ENCODE data around the gene FEZ2. TPM values are rescaled to one million over a fixed set of nuclear protein-coding genes. Genes with fewer than 3 reads are reported as not detected.

FEZ2 gene
- total RNA-seq, 2 donors from 2014 or later, result 63.6 to 83.3 TPM

DNA sequence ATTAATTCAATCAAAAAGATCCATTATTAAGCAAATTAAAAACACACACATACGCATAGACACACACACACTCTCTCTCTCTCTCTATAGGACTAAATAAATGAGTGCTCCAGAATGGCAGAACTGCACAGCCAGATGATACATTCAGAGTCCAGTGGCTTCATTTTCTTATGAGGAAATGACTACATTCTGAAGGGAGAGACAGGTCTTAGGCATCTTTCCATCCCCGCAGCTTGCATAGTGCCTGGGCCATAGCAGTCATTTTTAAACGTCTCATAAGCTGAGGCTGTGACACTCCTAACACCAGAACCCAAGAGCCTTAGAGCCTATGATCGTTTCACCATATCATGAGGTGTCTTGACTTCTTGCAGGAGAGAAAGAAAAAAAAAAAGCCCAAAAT lies 31.1 kb downstream of the FEZ2 start:
- no peak for DNase-seq (ENCODE audit: low spot score)
- intact Hi-C loops (cut with DNase I), result no loop called here

DNA sequence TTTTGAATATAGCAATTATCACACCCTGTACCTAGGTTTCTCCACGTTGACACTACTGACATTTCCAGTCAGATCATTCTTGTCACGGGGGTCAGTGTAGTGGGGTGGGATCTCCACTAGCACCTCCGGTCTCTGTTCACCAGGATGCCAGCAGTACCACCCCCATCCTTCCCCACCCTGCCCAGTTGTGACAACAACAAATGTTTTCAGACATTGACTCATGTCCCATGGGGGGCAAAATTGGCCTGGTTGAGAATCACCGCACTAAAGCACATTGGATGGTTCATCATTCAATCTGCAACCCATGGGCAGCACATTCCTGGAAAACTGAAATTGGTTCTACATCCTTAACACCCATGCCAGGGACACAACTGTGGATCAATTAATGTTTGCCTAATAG lies 32.3 kb downstream of the FEZ2 start:
- intact Hi-C loops (cut with DNase I), result no loop called here

DNA sequence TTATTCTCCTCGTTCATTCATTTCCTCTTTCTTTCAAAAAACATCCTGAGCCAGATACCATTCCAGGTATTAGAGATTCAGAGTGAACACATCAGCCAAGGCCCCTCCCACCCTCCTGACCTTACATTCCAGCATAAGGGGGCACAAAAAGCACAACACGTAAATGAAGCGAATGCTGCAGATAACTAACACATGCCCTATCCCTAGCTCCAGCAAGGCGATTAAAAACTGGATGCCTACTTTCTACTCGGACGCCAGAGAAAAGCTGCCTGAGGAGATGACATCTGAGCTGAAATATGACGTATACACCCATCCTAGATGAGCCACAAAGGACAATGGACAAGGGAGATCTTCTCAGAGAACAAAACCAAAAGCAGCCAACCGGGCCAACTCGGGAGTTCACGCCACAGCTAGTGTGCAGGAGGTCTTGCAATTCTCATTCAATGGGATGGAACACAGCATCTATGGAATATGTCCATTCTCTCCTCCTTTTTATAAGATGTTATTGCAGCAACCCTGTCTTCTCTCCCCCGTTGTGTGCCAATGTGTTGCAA lies 33.5 kb downstream of the FEZ2 start:
- intact Hi-C loops (cut with DNase I), result no loop called here
- peak; percentile 45 for DNase-seq (ENCODE audit: low spot score)

More for the DNA sequence above, 32.3 kb downstream of the FEZ2 start:
- peak; percentile 61 for DNase-seq (ENCODE audit: low spot score)

DNA sequence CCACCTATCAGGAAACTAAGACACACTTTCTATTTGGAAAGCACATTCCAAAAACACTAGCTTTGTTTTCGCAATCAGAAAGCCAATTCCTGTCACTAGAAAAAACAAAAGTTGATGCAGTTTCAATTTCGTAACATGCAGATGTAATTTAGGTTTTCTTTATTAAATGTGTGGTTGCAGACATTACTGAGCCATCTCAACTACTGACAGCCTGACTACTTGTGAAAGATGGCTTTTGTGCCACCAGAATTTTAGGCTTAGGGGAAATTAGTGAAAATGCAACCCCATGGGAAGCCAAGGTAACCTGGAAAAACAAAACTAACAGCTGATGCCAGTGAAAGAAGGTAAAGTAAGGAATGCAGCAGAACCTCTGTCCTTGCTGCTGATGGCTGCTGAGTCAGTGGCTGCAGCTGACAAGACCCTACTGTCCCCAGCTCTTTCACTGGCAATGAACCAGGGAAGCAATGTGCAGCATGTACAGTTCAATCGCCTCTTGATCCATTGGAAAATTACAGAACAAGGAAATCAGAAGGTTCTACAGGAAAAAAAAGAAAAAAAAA lies 34.9 kb downstream of the FEZ2 start:
- intact Hi-C loops (cut with DNase I), result no loop called here
- no peak for DNase-seq (ENCODE audit: low spot score)

DNA sequence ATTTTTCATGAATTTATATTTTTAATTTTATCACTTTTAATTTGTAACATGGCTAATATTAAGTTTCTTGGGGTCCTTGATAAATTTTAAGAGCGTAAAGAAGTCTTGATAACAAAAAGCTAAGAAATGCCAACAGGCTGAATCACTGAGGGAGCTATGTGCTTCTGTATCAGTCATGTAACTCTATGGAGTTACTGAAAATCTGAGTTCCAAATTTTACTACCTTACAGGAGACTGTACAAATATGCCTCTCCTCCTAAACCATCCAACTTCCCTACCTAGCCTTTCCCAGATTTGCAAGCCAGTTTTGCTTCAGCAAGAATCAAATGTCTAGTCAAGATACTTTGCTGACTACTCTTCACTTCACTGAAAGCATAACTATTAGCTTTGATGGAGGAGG lies 35.7 kb downstream of the FEZ2 start:
- intact Hi-C loops (cut with DNase I), result no loop called here
- no peak for DNase-seq (ENCODE audit: low spot score)

DNA sequence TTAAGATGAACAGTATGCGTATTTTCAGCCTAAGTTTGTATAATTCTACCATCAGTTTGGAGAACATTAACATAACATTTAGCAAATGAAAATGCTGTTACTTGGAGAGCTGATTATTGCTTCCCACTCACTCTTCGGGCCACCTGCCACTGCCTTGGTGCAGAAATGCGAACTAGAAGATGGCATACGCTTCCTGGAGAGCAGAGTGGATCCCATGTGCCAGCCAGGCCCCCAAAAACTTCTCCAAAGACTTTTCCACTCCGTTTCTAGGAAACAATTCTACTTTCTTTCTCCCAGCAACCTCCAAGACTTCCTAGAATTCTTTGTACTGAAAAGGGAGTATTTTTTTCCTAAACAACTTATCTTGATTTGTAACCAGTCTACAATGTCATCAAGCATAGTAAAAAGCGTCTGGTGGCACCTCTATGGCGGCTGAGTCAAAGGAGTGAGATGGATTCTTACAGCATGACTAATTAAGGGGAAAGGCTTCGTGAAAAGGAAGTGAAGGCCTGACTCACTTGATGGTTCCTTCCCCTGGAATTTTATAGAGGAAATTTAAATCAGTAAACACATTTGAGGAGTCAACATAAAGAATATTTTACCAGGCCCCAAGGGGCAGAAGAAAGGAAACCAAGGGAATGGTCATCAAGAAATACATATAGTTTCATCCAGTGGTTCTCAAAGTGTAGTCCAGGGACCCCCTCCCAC lies 36.6 kb downstream of the FEZ2 start:
- no peak for DNase-seq (ENCODE audit: low spot score)
- intact Hi-C loops (cut with DNase I), result no loop called here

DNA sequence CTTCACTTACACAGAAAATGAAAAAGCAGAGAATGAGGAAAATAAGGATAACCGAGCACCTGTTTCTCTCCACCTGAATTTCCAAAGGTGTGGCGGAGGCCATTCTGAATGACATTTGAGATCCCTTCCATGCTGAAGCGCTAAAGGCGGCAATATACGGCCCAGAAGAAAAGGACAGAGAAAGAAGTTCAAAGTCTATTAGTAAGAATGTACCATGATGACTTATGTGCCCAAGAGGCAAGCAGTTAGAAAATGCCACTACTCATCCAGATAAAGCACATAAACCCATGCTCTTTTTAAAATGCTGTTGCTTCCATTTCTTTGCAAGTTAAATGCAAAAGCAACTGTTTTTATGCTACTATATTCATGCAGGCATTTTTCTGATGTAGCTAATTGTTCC lies 37.2 kb downstream of the FEZ2 start:
- intact Hi-C loops (cut with DNase I), result no loop called here
- DNase-seq (ENCODE audit: low spot score), result no peak

DNA sequence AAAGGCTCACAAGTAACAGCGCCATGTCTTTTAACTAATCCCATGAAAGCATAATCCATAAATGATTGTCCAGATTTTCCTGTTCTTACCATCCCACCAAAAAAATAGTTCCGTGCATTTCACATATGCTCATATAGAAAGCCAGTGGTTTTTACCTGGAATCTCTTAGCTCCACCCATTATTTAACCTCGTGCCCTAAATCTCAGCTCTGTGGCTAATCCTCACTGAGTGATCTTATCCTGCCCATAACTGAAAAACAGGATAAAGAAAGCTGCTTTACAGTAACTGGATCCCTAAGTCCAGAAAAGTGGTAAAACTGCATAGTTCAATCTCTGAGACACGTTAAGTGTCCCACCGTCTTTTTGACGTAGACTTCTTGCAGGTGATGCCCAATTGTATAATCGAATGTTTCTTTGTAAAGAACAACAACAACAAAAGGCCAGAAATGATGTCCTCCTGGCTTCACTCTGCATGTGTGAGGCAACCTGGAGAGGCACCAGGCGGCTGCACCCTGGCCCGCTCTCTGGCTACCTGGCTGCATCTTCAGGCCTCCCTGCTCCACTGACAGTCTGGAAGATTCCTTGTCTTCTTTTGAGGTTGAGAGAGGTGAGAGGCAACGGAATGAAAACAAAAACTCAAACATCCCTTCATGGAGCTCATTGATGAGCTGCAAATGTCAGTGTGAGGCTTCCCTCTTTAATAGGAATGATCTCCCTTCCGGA lies 38.6 kb downstream of the FEZ2 start:
- intact Hi-C loops (cut with DNase I), result no loop called here
- no peak for DNase-seq (ENCODE audit: low spot score)

DNA sequence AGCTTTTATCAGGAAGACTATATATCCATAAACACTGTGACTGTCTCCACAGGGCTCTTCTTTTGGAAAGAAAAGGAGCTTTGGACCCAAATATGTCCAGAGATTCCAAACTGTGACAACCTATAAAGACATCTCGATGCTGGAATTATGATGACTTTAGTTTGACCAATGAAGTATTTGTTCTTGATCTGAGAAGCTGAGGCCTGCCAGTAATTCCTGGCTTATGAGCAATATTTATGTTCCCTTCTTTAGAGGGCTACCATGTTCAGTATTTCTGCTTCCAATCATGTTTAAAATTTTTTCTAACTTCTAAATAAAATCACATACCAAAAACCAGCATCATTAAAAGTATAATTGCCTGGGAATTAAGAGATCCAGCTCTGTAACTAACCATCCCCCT lies 41.1 kb downstream of the FEZ2 start:
- intact Hi-C loops (cut with DNase I), result no loop called here

DNA sequence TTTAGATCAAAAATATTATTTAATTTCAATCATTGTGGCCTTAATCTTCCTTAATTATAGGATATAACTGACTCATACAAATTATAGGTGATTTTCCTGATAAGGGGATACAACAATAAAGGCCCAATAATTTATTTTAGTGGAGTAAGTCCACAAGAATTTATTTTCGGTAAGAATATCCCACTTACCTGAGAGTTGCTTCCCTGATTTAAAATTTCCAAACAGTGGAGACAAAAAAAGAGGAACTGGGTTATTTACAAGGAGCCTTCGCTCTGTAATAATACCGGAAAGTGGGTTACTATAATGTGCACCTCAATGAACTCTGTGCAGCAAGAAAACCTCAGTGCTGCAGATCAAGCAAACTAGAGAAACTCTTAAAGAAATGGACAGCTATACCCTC lies 42.2 kb downstream of the FEZ2 start:
- intact Hi-C loops (cut with DNase I), result no loop called here
- DNase-seq (ENCODE audit: low spot score), result no peak

More for the DNA sequence above, 41.1 kb downstream of the FEZ2 start:
- no peak for DNase-seq (ENCODE audit: low spot score)

DNA sequence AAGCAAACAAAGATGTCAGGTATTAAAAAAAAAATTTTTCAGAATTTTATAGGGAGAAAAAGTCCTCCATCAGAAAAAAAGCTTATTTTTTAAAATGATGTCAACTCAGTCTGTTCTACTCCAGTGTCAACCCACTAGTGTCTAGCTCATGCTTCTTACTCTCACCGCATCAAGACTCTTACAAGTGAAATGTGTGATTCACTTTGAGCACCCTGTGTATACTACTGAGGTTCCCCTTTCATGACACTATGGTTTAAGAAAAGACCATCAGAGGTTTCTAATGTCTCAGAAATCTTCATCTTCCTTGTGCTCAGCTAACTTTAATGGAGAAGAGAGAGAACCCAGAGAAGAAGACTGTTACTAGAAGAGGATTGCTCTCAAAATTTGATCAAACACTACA lies 43.4 kb downstream of the FEZ2 start:
- no peak for DNase-seq (ENCODE audit: low spot score)
- intact Hi-C loops (cut with DNase I), result no loop called here

DNA sequence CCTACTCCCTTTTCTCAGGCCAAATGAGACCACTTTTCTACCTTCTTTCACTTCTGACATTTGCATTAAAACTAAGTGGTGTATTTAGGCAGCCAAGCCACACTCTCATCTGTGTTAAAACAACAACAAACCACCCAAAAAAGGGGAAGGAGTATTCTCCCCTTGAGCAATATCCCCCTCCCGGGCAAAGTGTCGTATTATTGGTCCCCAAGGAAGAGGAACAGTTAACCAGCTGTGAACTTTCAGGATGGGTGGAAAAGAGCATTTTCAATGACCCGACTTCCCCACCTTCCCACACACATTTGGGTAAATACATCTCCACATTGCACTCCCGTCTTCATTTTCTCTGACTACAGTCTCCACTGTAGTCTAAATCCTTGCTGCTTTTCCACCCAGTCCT lies 44.3 kb downstream of the FEZ2 start:
- DNase-seq (ENCODE audit: low spot score), result no peak
- intact Hi-C loops (cut with DNase I), result no loop called here

DNA sequence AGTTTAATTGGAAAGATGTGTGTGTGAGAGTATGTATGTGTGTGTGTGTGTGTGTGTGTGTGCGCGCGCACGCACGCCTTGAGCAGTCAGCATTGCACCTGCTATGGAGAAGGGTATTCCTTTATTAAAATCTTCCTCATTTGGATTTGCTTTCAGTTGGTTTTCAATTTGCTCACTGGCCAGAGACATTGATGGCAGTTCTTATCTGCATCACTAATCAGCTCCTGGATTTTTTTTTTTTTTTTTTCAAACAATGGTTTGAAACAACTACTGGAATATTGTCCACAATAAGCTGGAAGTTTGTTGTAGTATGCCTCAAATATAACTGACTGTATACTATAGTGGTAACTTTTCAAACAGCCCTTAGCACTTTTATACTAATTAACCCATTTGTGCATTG lies 48.0 kb downstream of the FEZ2 start:
- no peak for DNase-seq (ENCODE audit: low spot score)
- intact Hi-C loops (cut with DNase I), result no loop called here

DNA sequence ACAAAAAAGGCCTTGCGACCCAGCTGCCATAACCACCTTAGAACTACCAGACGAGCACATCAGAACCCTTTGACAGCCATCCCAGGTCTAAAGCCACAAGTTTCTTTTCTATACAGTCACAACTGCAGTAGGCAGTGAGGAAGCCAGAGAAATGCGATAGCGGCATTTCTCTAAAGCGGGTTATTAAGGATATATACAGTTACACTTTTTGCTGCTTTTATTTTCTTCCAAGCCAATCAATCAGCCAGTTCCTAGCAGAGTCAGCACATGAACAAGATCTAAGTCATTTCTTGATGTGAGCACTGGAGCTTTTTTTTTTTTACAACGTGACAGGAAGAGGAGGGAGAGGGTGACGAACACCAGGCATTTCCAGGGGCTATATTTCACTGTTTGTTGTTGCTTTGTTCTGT lies 48.8 kb downstream of the FEZ2 start:
- intact Hi-C loops (cut with DNase I), result no loop called here
- no peak for DNase-seq (ENCODE audit: low spot score)

DNA sequence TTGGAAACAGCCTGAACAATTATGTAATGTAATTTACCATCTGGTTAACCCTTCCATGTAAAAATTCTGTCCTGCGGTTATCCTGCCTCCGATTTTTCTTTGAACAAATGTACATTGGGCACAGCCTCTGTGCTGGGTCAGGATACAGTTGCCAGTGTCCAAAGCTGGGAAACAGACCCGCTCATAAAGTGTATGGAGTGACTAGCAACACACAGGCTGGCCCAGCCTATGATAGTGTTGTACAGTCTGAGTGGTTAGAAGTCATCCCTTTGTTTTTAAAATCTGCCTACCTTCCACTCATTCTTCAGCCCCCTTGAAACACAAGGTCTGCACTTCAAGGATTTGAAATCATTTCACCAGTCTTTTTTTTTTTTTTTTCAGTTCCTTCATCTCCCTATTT lies 50.1 kb downstream of the FEZ2 start:
- intact Hi-C loops (cut with DNase I), result no loop called here
- DNase-seq (ENCODE audit: low spot score), result no peak

DNA sequence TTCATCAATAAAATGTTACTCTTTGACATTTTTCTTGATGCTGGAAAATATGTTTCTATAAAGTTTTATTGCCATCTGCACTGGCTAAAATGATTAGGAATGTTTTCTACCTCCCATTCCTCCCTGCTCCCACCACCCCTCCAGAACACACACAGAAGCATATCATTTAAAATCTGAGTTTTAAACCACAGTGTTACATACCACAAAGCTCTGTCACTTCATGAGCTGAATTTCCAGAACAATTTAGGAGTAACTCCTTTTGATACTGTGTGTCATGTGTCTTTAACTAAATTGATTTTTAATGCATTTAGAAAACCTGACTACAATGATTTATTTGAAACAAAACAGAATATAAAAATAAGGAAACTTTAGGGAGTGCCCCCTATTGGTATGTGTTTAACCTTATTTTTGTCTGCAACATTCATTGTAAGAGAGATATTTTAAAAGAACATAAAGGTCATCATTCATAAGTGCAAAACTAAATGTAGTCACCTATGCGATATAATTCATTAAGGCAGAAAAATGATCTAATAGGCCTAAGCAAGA lies 52.0 kb downstream of the FEZ2 start:
- intact Hi-C loops (cut with DNase I), result no loop called here
- DNase-seq (ENCODE audit: low spot score), result no peak

DNA sequence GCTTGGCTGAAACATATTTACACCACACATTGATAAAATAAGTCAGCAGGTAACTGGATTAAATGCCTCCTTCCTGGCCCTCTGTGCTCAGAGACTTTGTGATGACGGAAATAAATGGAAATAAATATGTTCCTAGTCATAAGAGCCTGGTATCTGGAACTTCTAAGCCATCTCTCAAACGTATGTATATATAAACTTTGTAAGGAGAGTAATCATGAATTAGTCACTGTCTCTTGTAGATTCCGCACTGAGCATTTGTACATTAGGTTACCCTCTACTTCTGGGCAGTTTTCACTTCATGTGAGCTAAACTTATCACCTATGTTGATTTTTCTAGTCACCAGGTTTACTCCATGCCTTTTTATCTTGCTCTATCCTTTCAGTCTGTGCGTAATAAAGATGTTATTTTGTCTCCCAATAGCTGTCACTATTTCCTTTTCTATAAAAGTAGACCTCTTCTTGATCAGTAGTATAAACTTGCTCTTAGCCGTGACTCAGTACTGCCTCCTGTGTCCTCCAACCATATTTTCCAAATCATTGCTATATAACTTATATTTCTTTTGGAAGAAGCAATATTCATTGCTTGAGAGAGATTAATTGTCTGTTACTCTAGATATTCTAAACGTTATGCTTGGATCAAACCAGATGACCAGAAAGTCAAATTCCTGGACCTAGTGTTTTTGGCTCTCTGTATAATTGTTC lies 53.2 kb downstream of the FEZ2 start:
- intact Hi-C loops (cut with DNase I), result no loop called here
- no peak for DNase-seq (ENCODE audit: low spot score)

DNA sequence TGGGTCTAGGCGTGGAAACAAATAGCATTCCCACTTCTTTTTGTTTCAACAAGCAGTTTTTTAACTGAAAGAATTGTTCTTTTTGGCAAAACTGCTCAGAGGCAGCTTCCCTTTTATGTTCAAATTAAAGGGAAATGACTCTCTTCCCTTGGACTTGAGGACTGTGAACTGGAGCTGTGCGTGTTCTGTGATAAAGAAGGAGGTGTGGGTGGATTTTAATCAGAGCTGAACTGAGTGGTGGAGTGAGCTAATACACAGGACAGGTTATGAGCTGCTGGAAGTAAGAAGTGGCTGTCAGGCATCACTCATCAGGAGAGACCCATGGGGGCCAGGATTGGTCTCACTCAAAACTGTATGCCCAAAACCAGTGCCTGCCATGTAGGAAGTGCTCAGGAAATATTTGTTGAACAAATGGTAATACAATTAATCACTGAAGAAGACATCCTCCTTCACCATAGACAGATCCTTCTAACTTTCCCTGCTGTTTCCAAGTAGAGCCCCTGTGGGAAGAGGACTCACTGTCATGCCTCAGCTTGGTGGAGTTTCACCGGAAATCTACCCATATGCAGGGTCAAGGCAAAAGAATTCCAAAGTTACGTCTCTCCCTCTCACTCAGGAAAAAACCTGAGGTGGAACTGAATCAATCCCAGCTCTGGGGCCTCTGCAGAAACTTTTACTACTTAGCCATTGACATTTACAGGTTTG lies 55.9 kb downstream of the FEZ2 start:
- intact Hi-C loops (cut with DNase I), result no loop called here
- DNase-seq (ENCODE audit: low spot score), result no peak
